Ishikawa (cell line): ENCODE measurements around the gene PPP1R11.

Experiments used
- CEBPB ChIP-seq: IDR thresholded peaks from 2 replicates; pipeline ENCODE4 v1.6.1; 2012
- CREB1 ChIP-seq: IDR thresholded peaks from 2 replicates; pipeline ENCODE4 v1.6.1; 2012; ENCODE audit warnings: low read depth
- EGR1 ChIP-seq: IDR thresholded peaks from 2 replicates; pipeline ENCODE4 v1.6.1; 2012
- EP300 ChIP-seq: IDR thresholded peaks from 2 replicates; pipeline ENCODE4 v1.6.1; 2012; ENCODE audit warnings: borderline replicate concordance
- FOXM1 ChIP-seq: IDR thresholded peaks from 2 replicates; pipeline ENCODE4 v1.6.1; 2012; ENCODE audit warnings: low read depth, borderline replicate concordance
- MAX ChIP-seq: IDR thresholded peaks from 2 replicates; pipeline ENCODE4 v1.6.1; 2012
- NFIC ChIP-seq: IDR thresholded peaks from 2 replicates; pipeline ENCODE4 v1.6.1; 2012
- RAD21 ChIP-seq: IDR thresholded peaks from 2 replicates; pipeline ENCODE4 v1.6.1; 2012; ENCODE audit warnings: low read depth
- REST ChIP-seq: IDR thresholded peaks from 2 replicates; pipeline ENCODE4 v1.6.1; 2012; ENCODE audit warnings: low read depth, mild to moderate bottlenecking
- TAF1 ChIP-seq: IDR thresholded peaks from 2 replicates; pipeline ENCODE4 v1.6.1; 2012; ENCODE audit warnings: low read depth, mild to moderate bottlenecking
- TCF12 ChIP-seq: IDR thresholded peaks from 2 replicates; pipeline ENCODE4 v1.6.1; 2012; ENCODE audit warnings: low read depth
- TEAD4 ChIP-seq: IDR thresholded peaks from 2 replicates; pipeline ENCODE4 v1.6.1; 2012
- USF1 ChIP-seq: IDR thresholded peaks from 2 replicates; pipeline ENCODE4 v1.6.1; 2012
- YY1 ChIP-seq: IDR thresholded peaks from 2 replicates; pipeline ENCODE4 v1.6.1; 2012; ENCODE audit warnings: low read depth
- ZBTB7A ChIP-seq: IDR thresholded peaks from 2 replicates; pipeline ENCODE4 v1.6.1; 2012; ENCODE audit warnings: low read depth

Gene PPP1R11

GRCh38 chr6:30100154-30100553, 33.2 kb downstream of the PPP1R11 start:
- no peak for TF ChIP-seq USF1
- no peak for TF ChIP-seq FOXM1
- no peak for TF ChIP-seq NFIC
- no peak for TF ChIP-seq MAX
- TF ChIP-seq RAD21: no peak
- TF ChIP-seq TCF12: no peak
- TF ChIP-seq TAF1: no peak
- no peak for TF ChIP-seq YY1
- TF ChIP-seq ZBTB7A: no peak
- TF ChIP-seq EP300: no peak
- TF ChIP-seq CEBPB: no peak

- TF ChIP-seq CREB1 (no peak), MAX (peak; percentile 67), TAF1 (no peak), TCF12 (peak; percentile 89), EP300 (no peak), ZBTB7A (no peak), FOXM1 (no peak), EGR1 (peak; percentile 68; the same call in 1 of the 2 replicates), YY1 (no peak), TEAD4 (peak; percentile 68), REST (no peak), NFIC (peak; percentile 50)
Observed at GRCh38 chr6:30100585-30101443, 33.8 kb downstream of the PPP1R11 start.

- TF ChIP-seq YY1 (no peak), MAX (no peak), NFIC (no peak), EP300 (no peak), CREB1 (no peak), RAD21 (no peak; the same call in 1 of the 2 replicates), TCF12 (no peak), CEBPB (no peak)
Observed at GRCh38 chr6:30101444-30102413, 34.7 kb downstream of the PPP1R11 start.

GRCh38 chr6:30102414-30102969, 35.5 kb downstream of the PPP1R11 start:
- no peak for TF ChIP-seq REST
- no peak for TF ChIP-seq EP300
- TF ChIP-seq TEAD4: no peak
- no peak for TF ChIP-seq USF1
- TF ChIP-seq TAF1: no peak
- TF ChIP-seq FOXM1: no peak
